Retina (tissue), 1 donor: ENCODE data around the gene FAM53B.

Experiments
- DNase-seq: peaks from one replicate; pipeline ENCODE4 v3.0.0-alpha.2; 2016

FAM53B gene

DNA sequence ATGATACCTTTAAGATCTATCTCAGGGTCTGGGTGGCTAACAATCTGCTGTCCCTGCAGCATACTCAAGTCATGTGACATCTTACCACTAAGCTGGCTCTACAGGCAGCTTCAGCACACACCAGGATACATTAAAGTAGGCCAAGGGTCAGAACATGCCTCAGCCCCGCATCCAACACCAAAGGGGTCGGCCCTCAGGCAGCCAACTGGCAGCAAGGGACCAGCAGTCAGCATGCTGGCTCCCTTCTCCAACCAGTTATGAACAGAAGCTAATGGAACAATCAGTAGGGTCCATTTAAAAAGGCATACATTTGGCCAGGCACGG is 37.1 kb downstream of the FAM53B start:
- DNase-seq: no peak

DNA sequence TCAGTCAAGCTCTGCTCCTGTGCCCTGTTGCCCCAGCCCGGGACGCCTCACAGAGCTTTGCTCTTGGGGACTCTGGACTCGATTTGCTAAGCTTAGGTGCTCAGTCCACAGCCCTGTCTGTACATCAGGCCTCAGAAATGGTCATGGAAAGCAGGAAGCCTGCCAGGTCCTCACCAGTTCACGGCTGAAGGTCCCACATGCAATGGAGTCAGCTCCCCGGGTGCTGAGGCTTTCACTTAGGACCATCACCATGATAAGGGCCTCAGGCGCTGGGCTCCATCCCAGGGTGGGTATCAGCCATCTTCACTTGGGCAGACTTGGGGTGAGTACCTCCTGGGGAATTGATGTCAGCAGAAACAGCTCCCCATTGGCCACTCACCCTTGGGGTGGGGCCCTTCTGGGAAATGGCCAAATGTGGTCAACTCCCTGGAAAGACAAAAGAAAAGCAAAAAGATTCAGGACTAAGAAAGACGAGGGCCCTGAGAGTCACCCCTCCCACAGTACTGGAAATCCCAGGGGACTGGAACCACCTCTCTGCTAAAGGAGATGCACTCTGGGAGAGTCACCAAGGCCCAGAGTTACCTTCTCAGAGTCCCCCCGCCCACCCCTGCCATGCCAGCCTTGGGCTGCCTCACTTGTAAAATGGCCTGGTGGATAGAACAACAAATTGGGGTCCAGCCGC is 37.6 kb downstream of the FAM53B start:
- DNase-seq: no peak

DNA sequence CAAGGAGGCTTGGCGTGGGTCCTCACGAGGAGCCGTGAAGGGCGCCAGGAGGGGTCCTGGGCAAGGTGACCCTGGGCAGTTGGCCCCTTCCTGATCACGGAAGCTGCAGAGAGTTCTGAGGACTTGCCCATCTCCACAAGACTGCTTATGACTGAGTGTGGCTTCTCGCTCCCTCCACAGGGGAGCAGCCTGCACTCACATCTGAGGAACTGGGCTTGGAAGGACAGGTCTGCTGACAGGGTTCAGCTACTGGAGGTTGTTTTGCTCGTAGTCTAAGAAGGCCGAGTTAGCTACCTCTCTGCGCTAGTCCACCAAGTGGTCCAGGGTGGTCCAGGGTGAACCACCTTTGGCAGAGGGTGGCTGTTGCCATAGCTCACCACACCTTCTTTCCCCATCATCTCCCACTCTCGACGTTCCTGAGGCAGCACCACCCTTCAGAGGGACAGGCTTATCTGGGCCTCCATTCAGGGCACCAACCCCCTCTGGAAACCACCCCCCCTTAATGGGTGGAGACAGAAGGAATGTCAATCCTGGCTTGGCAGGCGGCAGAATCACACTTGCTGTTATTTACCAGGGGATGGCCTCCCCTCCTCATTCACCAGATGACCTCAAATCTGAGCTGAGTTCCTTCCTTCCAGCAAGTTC is 38.2 kb downstream of the FAM53B start:
- DNase-seq: no peak

DNA sequence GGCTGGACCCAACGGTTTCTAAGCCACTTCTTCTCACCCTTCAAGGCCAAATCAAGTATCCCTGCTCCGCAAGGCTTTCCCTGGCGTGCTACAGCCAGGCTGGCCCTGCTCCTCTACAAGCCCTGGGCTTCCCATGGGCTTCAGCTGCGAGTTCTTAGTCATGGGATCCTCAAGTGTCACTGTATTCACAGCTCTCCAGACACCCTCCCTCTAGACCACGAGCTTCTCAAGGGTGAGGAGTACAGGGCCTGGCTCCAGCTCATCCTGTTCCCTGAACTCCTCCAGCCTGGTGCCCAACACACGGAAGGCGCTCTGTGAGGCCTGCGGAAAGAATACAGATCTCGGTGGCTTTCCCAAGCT is 38.8 kb downstream of the FAM53B start:
- no peak for DNase-seq

DNA sequence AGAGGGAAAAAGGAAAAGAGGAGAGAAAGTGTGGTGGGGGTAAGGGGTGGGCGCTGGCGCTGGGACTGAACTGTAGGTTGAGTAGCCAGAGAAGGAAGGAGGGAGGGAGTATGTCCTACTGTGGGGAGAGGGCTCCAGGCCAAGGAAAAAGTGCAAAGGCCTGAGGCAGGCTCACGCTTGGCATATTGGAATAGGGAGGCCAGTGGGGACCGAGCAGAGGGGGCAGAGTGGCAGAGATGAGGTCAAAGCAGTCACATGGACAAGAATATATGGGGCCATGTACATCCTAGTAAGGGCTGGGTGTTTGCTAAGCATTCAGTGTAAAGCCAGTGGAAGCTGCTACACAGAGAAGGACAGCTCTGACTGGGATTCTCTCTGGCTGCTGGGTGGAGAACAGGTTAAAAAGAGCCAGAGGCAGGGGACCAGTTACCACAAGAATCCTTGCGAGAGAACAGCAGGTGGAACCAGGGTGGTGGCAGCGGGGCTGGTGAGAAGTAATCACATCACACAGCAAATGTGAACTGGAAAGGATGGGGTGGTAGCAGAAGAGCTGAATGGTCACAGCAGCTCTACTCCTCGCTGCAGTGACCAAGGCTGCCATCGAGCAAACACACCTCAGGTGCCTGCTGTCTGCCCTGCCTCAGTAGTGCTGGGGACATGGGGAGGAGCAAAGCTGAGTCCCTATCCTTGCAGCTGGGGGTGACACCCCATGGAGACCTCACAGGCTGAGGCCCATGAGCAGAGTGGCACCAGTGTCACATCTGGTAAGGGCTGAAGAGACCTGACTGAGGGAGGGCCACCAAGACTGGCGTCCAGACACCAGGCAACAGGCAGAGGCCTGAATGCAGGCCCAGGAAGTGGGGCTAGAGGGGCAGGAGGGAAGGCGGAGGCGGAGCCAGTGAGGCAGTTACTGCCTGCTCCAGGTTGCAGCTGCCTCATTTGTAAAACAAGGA is 39.5 kb downstream of the FAM53B start:
- DNase-seq: no peak

DNA sequence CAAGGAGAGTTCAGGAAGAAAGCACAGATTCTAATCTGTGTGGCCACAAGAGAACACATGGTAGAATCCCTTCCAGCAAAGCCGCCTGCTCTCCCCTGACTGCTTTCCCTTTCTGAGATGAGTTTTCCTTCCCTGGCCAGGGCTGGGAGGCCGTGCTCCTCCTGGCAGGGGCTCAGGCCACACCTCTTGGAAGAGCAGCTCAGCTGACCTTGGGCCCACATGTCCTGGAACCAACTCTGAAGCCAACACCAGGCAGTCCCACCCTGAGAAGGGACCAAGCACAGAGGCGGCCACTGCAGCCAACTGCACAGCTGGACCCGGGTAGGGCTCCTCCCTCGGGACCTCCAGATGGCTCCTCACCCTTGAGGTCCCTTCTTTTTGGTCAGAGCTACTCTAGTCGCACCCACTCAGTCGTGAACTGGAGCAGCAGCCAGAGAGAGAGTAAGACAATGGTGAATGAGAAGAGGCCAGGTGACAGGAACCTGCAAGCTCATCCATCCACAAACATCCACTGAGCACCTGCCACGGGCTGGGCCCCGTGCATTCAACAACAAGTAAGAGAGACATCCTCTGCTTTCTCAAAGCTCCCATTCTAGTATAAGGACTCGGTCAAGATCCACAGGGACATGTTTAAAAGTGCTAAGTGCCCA is 40.3 kb downstream of the FAM53B start:
- DNase-seq: no peak

DNA sequence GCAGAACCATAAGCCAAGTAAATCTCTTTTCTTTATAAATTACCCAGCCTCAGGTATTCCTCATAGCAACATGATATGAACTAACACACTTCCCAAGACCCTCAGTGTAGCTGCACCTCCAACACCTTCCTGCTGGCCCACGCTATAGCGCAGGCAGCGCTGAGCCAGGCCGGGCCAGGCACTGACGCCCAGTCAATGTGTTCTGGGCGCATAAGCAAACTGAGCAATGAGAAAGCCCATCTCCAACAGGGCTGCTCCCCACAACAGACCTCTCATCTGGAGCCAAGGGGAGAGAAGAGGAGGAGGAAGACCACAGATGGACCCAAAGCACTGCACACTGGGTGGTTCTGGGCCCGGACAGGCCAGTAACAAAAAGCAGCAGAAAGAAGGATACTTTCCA is 40.8 kb downstream of the FAM53B start:
- no peak for DNase-seq

DNA sequence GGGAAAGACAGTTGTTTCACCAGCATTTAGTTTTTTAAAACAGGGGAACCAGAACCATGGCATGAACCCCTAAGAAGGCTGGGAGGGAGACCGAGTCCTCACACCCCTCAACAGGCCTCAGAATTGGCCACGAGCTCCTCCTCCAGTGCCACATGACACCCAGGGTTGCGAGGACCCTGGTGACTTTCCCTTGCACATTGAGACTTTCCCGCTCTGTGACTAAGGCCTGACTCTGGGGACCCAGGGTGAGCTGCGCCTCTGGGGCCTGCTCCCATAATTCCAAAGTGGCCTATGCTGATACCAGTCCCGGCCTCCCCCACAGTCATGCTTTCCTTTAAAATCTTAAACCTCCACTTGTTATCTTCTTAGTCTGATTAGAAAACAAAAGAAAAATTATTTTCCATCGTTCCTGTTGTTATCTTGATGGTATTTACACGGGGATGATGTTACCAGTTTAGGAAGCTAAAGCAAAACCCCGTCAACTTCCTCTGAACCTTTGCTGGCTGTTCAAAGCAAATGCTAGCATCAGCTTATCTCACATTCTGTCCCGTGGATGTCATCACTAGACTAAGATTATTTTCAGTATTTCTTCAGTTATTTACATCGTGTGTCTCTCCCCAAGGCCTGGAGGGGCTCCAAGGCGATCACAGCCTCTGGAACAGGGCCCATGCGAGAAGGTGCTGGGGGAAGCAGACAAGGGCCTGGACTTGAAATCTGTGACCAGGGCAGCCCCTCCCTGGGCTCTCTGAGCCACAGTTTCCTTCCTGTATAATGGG is 42.1 kb downstream of the FAM53B start:
- no peak for DNase-seq

DNA sequence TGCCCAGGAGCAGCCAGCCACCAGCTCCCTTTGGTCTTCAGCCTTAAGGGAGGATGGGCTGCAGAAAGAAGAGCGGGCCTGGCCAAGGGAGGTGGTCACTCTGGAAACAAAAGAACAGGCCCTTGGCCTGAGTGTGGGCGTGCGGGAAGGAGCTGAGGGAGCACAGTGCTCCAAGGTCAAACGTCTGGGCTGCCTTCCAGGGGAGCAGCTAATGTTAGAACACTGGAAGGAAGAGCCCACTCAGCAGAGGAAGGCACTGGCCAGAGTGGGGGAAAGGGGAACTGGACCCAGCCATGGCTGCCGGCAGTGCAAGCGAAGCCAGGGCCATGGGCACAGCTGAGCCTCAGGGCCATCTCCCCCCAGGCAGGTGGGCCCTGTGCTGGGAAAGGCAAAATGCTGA is 42.7 kb downstream of the FAM53B start:
- no peak for DNase-seq

DNA sequence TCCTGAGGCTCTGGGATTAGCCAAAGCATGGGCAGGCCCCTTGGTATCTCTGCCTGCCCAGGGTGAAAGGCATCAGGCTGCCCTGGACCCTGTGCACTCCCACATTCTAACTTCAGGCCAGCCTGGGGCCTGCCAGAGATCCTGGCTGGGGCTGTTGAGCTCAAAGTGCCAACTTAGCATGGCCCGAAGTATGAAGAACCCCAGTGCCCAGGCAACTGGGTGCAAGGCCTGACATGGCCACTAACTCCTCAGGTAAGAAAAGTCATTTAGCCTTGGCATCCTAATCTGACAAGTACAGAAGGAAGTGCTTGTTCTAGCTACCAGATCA is 43.2 kb downstream of the FAM53B start:
- no peak for DNase-seq

DNA sequence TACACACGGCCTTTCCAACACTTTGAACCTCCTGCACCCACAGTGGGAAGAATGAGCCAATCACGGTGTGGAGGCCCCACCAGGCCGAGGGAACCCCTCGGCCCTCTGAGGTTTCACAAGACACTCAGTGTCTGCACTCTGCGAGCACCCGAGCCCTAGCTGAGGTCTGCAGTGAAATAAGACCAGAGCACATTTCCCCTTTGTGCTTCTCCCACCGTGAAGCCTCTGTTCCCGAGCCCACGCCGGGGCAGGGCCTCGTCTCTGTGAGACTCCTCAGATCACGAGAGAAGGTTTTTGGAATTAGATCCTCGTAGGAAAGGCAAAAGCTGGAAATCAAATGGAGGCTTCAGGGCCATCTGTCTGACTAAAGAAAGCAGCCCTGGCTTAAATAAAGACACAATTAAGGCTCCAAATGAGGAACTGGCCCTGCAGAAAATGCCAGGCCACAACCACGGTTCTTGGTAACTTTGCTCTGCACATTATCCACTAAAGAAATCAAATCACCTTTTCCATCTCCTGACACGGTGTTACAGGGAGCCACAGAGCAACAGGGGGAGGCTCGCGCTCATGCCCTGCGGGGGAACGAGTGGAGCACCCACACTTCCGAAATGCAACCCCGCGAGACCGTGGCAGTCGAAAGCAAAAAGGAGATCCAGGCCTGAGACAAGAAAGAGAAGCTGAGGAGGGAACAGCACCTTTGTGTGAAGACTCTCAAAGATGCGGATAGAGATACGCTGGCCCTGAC is 43.7 kb downstream of the FAM53B start:
- no peak for DNase-seq

DNA sequence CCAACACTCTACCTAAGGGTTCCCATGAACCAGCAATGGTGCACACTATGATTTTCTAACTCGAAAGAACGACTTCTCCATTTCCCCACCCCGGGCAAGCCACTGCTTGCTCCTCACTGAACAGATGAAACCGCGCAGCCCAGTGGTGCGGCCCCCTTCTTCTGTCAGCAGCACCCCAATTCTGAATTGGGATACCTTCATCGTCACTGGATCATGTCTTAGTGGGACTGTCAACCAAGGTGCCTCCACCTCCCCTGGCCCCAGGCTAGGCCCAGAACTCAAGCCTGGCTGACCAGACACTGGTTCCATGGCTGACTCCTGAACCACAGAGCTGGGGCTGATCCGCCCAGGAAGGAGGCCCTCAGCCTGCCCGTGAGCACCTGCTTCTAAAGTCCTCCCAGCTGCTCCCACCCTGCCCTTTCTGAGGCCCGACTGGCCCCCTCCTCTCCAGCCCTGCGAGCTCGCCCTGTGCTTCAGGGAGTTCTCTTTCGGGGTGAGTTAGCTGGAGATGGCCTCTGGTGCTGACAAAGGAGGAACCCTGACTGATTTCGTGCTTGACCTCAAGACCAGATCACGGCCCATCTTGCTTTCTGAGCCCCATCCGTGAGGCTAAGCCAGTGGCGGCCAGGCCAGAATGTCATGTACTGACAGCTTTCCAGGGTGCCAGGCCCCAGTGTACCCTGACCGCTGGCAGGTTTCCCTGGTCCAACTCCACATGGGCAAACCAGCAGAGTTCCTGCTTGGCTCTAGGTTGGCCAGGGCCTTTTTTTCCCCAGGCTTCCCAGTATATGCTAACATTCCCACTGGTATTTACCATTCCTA is 44.5 kb downstream of the FAM53B start:
- DNase-seq: no peak

DNA sequence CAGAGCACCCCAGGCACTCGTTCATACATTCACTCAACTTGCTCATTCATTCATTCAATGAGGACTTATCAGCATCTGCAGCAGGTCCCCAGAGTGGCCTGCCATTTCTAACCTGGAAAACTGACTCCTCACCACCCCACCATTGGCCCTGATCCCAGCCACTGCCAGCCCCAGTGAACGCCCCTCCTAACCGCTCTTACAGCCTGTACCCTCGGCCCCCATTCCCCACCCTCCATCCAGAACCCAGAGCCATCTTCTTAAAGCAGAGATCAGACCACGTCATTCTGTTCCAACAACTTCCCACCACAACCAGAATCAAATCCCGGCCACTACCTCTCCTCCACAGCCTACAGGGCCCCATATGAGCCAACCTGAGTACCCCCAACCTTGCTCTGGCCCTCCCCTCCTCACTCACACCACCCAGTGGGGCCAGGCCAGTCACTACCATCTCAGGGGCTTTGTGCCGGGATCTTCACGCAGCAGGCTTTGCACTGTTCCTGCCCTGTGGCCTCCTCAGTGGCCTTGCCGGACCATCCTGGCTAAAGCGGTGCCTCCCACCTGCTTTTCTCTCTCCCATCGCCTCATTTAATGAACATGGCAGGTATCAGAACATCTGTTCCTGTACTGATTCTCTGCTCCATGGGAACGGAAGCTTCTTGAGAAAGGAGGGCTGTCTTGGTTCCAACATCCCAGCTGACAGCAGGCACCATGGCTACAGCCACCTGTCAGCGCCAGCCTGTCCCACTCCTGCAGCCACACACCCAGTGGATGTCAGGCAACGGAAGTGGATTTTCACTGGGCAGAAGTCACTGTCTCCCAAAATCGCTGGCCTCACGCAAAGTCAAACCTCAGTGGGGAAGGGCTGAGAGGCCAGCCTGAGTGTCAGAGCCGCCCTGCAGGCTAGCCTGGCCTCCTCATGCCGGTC is 45.4 kb downstream of the FAM53B start:
- DNase-seq: no peak

DNA sequence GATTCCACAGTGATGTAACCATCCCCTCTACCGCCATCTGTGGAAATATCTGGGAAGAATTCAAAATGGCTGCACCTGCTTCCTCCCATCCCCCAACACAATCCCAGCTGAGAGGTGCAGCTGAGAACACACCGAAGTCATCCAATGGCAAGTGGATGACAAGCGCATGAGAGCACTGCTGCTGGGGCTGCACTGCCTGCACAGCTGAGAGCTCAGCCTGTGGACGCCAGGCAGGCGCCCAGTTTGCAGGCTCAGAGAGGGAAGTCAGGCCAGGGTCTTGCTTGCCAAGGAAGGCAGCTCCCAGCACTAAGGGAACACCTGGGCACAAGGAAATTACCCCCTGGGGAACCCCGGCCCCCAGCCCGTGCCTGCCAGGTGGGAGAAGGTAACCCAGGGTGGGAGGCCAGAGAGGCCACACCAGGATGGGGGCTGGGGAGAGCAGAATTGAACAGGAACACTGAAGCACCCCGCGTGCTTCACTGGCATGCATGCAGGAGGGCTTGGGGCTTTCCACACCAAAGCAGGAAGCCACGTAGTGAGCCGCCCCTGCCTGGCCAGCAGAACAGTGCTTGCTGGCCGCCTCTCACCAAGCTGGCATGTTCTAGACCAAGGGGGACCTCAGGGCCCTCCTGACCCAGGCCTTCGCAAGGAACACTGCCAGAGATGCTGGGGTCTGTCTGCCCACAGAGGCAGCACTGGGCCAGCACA is 46.2 kb downstream of the FAM53B start:
- no peak for DNase-seq

DNA sequence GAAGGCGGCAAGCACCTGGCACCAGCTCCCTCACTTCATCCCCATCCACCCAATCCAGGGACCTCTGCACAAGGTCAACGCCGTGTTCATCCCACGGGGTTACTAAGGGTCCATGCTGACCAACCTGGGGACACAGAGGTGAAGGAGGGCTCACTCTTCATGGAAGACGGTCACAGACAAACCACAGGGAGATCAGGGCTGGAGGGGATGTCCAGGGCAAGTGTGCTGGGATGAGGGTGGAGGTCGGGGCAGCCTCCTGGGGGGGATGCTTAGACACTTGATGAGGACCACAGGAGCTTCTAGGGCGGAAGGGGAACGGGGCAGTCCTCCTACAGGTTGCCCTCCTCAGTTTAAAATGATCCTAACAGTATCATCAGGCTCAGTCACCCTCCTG is 46.7 kb downstream of the FAM53B start:
- no peak for DNase-seq

DNA sequence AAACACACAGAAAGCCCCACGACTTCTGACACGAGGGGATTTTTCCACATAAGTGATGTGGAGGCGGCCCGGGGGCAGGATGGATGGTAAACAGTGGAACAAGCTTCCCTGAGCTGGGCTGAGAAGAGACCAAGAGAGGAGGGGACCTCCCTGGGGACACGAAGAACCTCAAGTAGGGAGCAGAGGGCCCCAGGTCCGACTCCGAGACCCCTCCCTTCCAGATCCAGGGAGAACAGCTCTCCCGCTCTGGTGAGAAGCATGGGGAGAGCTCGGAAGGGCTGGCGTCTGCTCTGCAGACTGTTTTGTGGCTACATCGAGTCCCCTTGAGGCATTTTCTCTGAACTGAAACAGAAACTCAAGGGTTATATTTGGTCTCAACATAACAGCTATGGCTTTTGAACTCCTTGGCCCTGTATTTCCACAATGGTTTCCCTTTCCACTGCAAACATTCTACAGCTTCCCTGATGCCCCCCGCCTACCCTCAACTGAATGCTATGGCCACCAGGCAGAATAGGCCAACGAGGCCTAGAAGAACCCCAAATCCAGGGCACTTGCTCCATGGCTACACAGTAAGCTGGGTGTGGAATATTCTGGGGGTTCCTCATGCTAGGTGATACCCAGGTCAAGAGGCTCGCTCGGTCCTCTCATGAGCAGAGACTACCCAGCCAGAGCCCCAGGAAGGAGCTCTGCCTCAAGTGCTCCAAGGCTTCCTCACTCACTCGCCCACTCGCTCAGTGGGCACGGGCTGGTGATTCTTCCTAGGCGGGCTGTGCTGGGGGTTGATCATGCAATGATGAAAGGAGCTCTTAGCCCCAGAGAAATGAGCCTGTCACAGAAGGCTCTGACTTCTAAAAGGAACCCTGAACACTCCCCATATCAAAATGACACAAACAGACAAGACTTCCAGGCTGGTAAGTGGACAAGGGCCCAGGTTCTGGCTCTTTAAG is 47.5 kb downstream of the FAM53B start:
- DNase-seq: no peak

DNA sequence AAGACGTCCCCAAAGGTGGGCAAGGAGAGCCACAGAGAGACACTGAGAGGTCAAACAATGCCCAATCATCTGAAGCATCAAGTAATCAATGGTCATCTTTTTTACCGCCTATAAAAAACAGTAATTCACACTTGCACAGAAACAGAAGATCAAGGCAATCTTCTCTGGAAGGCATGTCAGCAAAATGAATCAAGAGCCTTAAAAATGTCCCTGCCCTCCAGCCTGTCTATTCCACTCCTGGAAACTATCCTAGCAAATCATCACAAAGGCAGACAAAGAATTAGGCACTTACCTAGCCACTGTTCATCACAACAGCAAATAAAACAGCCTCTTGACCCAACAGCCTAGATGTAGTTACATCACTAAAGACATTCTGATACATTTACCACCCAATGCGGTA is 48.9 kb downstream of the FAM53B start:
- no peak for DNase-seq
